Measurements from ENCODE around the gene ZAP70. TPM values are rescaled to one million over a fixed set of nuclear protein-coding genes. Genes with fewer than 3 reads are reported as not detected.

The ZAP70 gene
- total RNA-seq, 1 experiment from 2014 or later, result not detected

GRCh38 chr2:97691166-97691565 lies 22.2 kb upstream of the ZAP70 start:
- H3K4me1 ChIP-seq (ENCODE audit: low read length), result no peaks in the 10 kb centered on the region

GRCh38 chr2:97693476-97693875 lies 19.9 kb upstream of the ZAP70 start:
- Histone ChIP-seq H3K36me3 (ENCODE audit: insufficient read depth, low read length) (no peaks in the 10 kb centered on the region), H3K4me1 (ENCODE audit: low read length) (peaks cover 18% of the 10 kb centered on the region), H3K9me2 (replicated peaks; ENCODE audit: insufficient read depth, low read length) (no peaks in the 10 kb centered on the region), H3K4me3 (ENCODE audit: low read length) (no peak overlapping the region), H3K27ac (ENCODE audit: low read length) (no peak overlapping the region), H3K27me3 (ENCODE audit: low read length) (no peaks in the 10 kb centered on the region), H3K9me3 (ENCODE audit: low read length) (no peaks in the 10 kb centered on the region), H3K79me2 (ENCODE audit: low read length) (no peaks in the 10 kb centered on the region), H3K9ac (ENCODE audit: low read length) (no peak overlapping the region), H2AFZ (ENCODE audit: low read length) (no peak overlapping the region), H4K20me1 (ENCODE audit: insufficient read depth, low read depth, low read length) (no peaks in the 10 kb centered on the region), H3K4me2 (ENCODE audit: low read depth, low read length, poor library complexity, severe bottlenecking) (no peak overlapping the region)
- DNase-seq, result no peak

More at GRCh38 chr2:97691166-97691565, 22.2 kb upstream of the ZAP70 start:
- DNase-seq, result no peak
- Histone ChIP-seq H3K9ac (ENCODE audit: low read length) (no peak overlapping the region), H3K36me3 (ENCODE audit: insufficient read depth, low read length) (no peaks in the 10 kb centered on the region), H3K9me2 (replicated peaks; ENCODE audit: insufficient read depth, low read length) (no peaks in the 10 kb centered on the region), H3K27me3 (ENCODE audit: low read length) (no peaks in the 10 kb centered on the region), H3K27ac (ENCODE audit: low read length) (no peak overlapping the region), H3K4me2 (ENCODE audit: low read depth, low read length, poor library complexity, severe bottlenecking) (no peak overlapping the region), H3K79me2 (ENCODE audit: low read length) (no peaks in the 10 kb centered on the region), H2AFZ (ENCODE audit: low read length) (no peak overlapping the region), H3K9me3 (ENCODE audit: low read length) (no peaks in the 10 kb centered on the region), H3K4me3 (ENCODE audit: low read length) (no peak overlapping the region), H4K20me1 (ENCODE audit: insufficient read depth, low read depth, low read length) (no peaks in the 10 kb centered on the region)

- Histone ChIP-seq H3K9me3 (ENCODE audit: low read length) (no peaks in the 10 kb centered on the region), H3K79me2 (ENCODE audit: low read length) (no peaks in the 10 kb centered on the region), H3K4me1 (ENCODE audit: low read length) (peaks cover 23% of the 10 kb centered on the region), H3K36me3 (ENCODE audit: insufficient read depth, low read length) (no peaks in the 10 kb centered on the region), H2AFZ (ENCODE audit: low read length) (no peak overlapping the region), H3K27me3 (ENCODE audit: low read length) (no peaks in the 10 kb centered on the region), H4K20me1 (ENCODE audit: insufficient read depth, low read depth, low read length) (no peaks in the 10 kb centered on the region), H3K27ac (ENCODE audit: low read length) (no peak overlapping the region), H3K4me2 (ENCODE audit: low read depth, low read length, poor library complexity, severe bottlenecking) (no peak overlapping the region), H3K9ac (ENCODE audit: low read length) (no peak overlapping the region), H3K9me2 (replicated peaks; ENCODE audit: insufficient read depth, low read length) (no peaks in the 10 kb centered on the region), H3K4me3 (ENCODE audit: low read length) (no peak overlapping the region)
- DNase-seq, result no peak
Observed at GRCh38 chr2:97695744-97696143, 17.6 kb upstream of the ZAP70 start.

- Histone ChIP-seq H3K27ac (ENCODE audit: low read length) (no peak overlapping the region), H3K9me3 (ENCODE audit: low read length) (no peaks in the 10 kb centered on the region), H3K4me2 (ENCODE audit: low read depth, low read length, poor library complexity, severe bottlenecking) (peak overlapping the region; percentile 66), H3K79me2 (ENCODE audit: low read length) (no peaks in the 10 kb centered on the region), H3K9ac (ENCODE audit: low read length) (peak overlapping the region; percentile 36), H2AFZ (ENCODE audit: low read length) (peak overlapping the region; percentile 43; the same call in 1 of the 2 replicates), H3K4me3 (ENCODE audit: low read length) (peak overlapping the region; percentile 8; the same call in 1 of the 2 replicates), H3K4me1 (ENCODE audit: low read length) (peaks cover 23% of the 10 kb centered on the region), H3K27me3 (ENCODE audit: low read length) (no peaks in the 10 kb centered on the region), H3K36me3 (ENCODE audit: insufficient read depth, low read length) (no peaks in the 10 kb centered on the region), H4K20me1 (ENCODE audit: insufficient read depth, low read depth, low read length) (no peaks in the 10 kb centered on the region), H3K9me2 (replicated peaks; ENCODE audit: insufficient read depth, low read length) (no peaks in the 10 kb centered on the region)
- DNase-seq, result peak; percentile 95
Observed at GRCh38 chr2:97697252-97698235, 15.8 kb upstream of the ZAP70 start.

- Histone ChIP-seq H3K36me3 (ENCODE audit: insufficient read depth, low read length) (no peaks in the 10 kb centered on the region), H3K9ac (ENCODE audit: low read length) (no peak overlapping the region; the same call in 1 of the 2 replicates), H3K79me2 (ENCODE audit: low read length) (no peaks in the 10 kb centered on the region), H3K9me3 (ENCODE audit: low read length) (no peaks in the 10 kb centered on the region), H3K9me2 (replicated peaks; ENCODE audit: insufficient read depth, low read length) (no peaks in the 10 kb centered on the region), H2AFZ (ENCODE audit: low read length) (no peak overlapping the region), H4K20me1 (ENCODE audit: insufficient read depth, low read depth, low read length) (no peaks in the 10 kb centered on the region), H3K4me2 (ENCODE audit: low read depth, low read length, poor library complexity, severe bottlenecking) (peak overlapping the region; percentile 66), H3K27me3 (ENCODE audit: low read length) (no peaks in the 10 kb centered on the region), H3K4me1 (ENCODE audit: low read length) (peaks cover 23% of the 10 kb centered on the region), H3K27ac (ENCODE audit: low read length) (no peak overlapping the region), H3K4me3 (ENCODE audit: low read length) (0 out of 2 replicates have a peak overlapping the region, but pooled peaks have one; percentile 7)
- DNase-seq, result no peak
Observed at GRCh38 chr2:97698530-97698929, 14.8 kb upstream of the ZAP70 start.

- no peaks in the 10 kb centered on the region for H3K9me2 ChIP-seq (replicated peaks; ENCODE audit: insufficient read depth, low read length)
- no peak overlapping the region for H3K27ac ChIP-seq (ENCODE audit: low read length)
- no peaks in the 10 kb centered on the region for H3K79me2 ChIP-seq (ENCODE audit: low read length)
- peaks cover 23% of the 10 kb centered on the region for H3K4me1 ChIP-seq (ENCODE audit: low read length)
- no peaks in the 10 kb centered on the region for H3K9me3 ChIP-seq (ENCODE audit: low read length)
- H3K4me2 ChIP-seq (ENCODE audit: low read depth, low read length, poor library complexity, severe bottlenecking), result no peak overlapping the region
- no peak overlapping the region for H2AFZ ChIP-seq (ENCODE audit: low read length)
- H3K9ac ChIP-seq (ENCODE audit: low read length), result no peak overlapping the region
- no peaks in the 10 kb centered on the region for H4K20me1 ChIP-seq (ENCODE audit: insufficient read depth, low read depth, low read length)
- DNase-seq, result peak; percentile 84
- no peaks in the 10 kb centered on the region for H3K36me3 ChIP-seq (ENCODE audit: insufficient read depth, low read length)
- H3K4me3 ChIP-seq (ENCODE audit: low read length), result no peak overlapping the region
- H3K27me3 ChIP-seq (ENCODE audit: low read length), result no peaks in the 10 kb centered on the region
Observed at GRCh38 chr2:97699765-97700444, 13.5 kb upstream of the ZAP70 start.

GRCh38 chr2:97701186-97701585 lies 12.2 kb upstream of the ZAP70 start:
- Histone ChIP-seq H3K4me3 (ENCODE audit: low read length) (no peak overlapping the region), H3K4me1 (ENCODE audit: low read length) (peaks cover 23% of the 10 kb centered on the region), H3K9me2 (replicated peaks; ENCODE audit: insufficient read depth, low read length) (no peaks in the 10 kb centered on the region), H3K79me2 (ENCODE audit: low read length) (no peaks in the 10 kb centered on the region), H3K27me3 (ENCODE audit: low read length) (no peaks in the 10 kb centered on the region), H4K20me1 (ENCODE audit: insufficient read depth, low read depth, low read length) (no peaks in the 10 kb centered on the region), H3K36me3 (ENCODE audit: insufficient read depth, low read length) (no peaks in the 10 kb centered on the region), H3K9ac (ENCODE audit: low read length) (no peak overlapping the region), H3K27ac (ENCODE audit: low read length) (no peak overlapping the region), H3K9me3 (ENCODE audit: low read length) (no peaks in the 10 kb centered on the region), H3K4me2 (ENCODE audit: low read depth, low read length, poor library complexity, severe bottlenecking) (no peak overlapping the region), H2AFZ (ENCODE audit: low read length) (no peak overlapping the region)
- DNase-seq, result no peak

GRCh38 chr2:97701851-97702465 lies 11.4 kb upstream of the ZAP70 start:
- DNase-seq, result no peak

More at GRCh38 chr2:97701851-97702465, 11.4 kb upstream of the ZAP70 start:
- Histone ChIP-seq H2AFZ (ENCODE audit: low read length) (no peak overlapping the region), H4K20me1 (ENCODE audit: insufficient read depth, low read depth, low read length) (no peaks in the 10 kb centered on the region), H3K9me3 (ENCODE audit: low read length) (no peaks in the 10 kb centered on the region), H3K9me2 (replicated peaks; ENCODE audit: insufficient read depth, low read length) (no peaks in the 10 kb centered on the region), H3K4me3 (ENCODE audit: low read length) (no peak overlapping the region), H3K36me3 (ENCODE audit: insufficient read depth, low read length) (no peaks in the 10 kb centered on the region), H3K4me1 (ENCODE audit: low read length) (peaks cover 19% of the 10 kb centered on the region), H3K27ac (ENCODE audit: low read length) (no peak overlapping the region), H3K4me2 (ENCODE audit: low read depth, low read length, poor library complexity, severe bottlenecking) (no peak overlapping the region), H3K79me2 (ENCODE audit: low read length) (no peaks in the 10 kb centered on the region), H3K9ac (ENCODE audit: low read length) (no peak overlapping the region), H3K27me3 (ENCODE audit: low read length) (no peaks in the 10 kb centered on the region)
